NB4 (cell line): ENCODE results near the gene TMC3.

Source experiments
- DNase-seq: peaks from one replicate; pipeline ENCODE4 v3.0.0; 2010; ENCODE audit warnings: low read depth
- H3K4me3 ChIP-seq: one replicate; pipeline ENCODE4 v1.5.1; 2011; ENCODE audit warnings: mild to moderate bottlenecking, low read depth, low read length, moderate library complexity
- MYC ChIP-seq: IDR thresholded peaks from 2 replicates; pipeline ENCODE4 v1.6.1; 2011; ENCODE audit warnings: low read depth, low read length
- POLR2A ChIP-seq: IDR thresholded peaks from 2 replicates; pipeline ENCODE4 v1.6.1; 2011; ENCODE audit warnings: mild to moderate bottlenecking; ENCODE audit not compliant: insufficient read length; ENCODE audit errors: extremely low read depth
- TF ChIP-seq, protein P1 (sequence below): IDR thresholded peaks from one replicate; pipeline ENCODE4 v1.5.1; 2012; ENCODE audit warnings: low read depth, low read length
- TF ChIP-seq, protein P2 (sequence below): IDR thresholded peaks from 2 replicates; pipeline ENCODE4 v1.6.1; 2011; ENCODE audit warnings: low read depth, low read length

Gene TMC3

DNA sequence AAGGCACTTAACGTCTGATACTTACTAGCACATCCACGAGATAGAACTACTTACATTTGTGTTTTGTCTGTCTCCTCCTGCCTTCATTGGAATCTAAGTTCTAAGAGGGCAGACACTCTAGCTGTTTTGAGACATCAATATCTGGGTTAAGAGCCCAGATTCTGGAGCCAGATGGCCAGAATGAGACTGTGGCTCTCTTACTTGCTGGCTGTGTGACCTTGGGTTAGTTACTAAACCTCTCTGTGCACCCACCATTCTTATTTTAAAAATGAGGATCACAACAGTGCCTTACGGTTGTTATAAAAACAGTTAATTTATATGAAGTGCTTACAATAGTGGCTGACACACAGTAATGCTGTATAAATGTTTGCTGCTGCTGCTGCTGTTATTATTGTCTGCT lies 57.7 kb downstream of the TMC3 start:
- TF ChIP-seq POLR2A (no peak), MYC (no peak)
- TF ChIP-seq, protein P1, sequence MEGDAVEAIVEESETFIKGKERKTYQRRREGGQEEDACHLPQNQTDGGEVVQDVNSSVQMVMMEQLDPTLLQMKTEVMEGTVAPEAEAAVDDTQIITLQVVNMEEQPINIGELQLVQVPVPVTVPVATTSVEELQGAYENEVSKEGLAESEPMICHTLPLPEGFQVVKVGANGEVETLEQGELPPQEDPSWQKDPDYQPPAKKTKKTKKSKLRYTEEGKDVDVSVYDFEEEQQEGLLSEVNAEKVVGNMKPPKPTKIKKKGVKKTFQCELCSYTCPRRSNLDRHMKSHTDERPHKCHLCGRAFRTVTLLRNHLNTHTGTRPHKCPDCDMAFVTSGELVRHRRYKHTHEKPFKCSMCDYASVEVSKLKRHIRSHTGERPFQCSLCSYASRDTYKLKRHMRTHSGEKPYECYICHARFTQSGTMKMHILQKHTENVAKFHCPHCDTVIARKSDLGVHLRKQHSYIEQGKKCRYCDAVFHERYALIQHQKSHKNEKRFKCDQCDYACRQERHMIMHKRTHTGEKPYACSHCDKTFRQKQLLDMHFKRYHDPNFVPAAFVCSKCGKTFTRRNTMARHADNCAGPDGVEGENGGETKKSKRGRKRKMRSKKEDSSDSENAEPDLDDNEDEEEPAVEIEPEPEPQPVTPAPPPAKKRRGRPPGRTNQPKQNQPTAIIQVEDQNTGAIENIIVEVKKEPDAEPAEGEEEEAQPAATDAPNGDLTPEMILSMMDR: no peak
- TF ChIP-seq, protein P2, sequence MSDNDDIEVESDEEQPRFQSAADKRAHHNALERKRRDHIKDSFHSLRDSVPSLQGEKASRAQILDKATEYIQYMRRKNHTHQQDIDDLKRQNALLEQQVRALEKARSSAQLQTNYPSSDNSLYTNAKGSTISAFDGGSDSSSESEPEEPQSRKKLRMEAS: no peak
- no peak overlapping the region for H3K4me3 ChIP-seq
- DNase-seq: no peak

DNA sequence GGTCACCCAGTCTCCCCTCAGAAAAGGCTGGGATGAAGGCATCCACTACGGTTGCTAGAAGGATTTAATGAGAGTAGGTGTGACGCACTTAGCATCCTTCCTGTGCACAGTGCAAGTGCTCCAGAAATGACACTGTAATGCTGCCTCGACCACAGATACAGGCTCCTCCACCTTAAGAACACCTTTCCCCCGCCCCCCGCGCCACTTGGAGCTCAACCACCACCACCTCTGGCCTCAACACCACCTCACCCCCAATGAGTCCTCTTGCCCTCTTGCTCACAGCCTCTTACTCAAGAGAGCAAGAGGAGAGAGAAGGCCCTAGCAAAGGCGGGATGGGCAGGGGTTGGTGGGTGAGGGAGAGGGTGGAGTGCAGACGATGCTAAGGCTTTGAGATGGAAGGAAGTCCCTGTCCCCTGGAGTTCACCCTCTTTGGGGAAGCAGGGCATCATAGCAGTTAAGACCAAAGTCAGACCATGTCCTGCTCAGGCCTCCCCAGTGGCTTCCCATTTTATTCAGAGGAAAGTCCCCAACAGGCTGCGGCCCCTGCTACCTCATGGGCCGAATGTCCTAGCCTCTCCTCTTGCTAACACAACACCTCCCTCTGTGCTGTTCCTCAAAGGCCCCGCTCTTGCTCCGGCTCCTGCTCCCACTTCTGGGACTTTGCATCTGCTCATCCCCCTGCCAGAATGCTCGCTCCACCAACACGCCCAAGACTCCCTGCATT lies 58.4 kb downstream of the TMC3 start:
- TF ChIP-seq, protein P2: no peak
- H3K4me3 ChIP-seq: no peak overlapping the region
- DNase-seq: no peak

DNA sequence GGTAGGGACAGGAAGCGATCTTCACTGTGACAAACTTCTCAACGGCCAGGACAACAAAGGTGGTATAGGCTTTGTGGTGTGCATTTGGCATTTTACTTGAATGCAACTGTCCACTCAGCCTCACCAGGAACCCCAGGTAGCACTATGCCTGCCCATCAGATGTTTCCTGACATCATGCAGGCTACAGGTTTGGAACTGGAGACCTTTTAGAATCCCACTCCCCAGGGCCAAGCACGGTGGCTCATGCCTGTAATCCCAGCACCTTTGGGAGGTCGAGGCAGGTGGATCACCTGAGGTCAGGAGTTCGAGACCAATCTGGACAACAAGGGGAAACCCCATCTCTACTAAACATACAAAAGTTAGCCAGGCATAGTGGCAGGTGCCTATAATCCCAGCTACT lies 59.6 kb downstream of the TMC3 start:
- no peak for DNase-seq
- no peak overlapping the region for H3K4me3 ChIP-seq
- TF ChIP-seq, protein P2: no peak
- TF ChIP-seq MYC: no peak
- TF ChIP-seq, protein P1: no peak
- TF ChIP-seq POLR2A: no peak

DNA sequence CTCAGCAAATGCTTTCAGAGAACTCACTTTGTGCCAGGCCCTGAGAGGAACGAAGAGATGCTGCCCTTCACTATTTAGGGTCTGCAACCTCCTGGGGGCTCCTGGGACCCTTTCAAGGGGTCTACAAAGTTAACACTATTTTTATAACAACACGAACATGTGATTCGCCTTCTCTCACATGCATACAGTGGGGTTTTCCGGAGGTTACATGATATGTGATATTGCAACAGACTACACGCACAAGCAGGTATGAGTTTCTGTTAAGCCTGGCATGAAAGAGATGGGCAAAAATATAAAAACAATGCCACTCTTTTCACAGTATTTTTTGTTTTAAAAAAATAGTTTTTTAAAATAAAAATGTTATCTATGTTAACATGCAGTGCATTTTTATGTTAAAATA lies 60.3 kb downstream of the TMC3 start:
- H3K4me3 ChIP-seq: no peak overlapping the region
- TF ChIP-seq, protein P1: no peak
- TF ChIP-seq, protein P2: no peak
- TF ChIP-seq MYC: no peak
- no peak for DNase-seq

DNA sequence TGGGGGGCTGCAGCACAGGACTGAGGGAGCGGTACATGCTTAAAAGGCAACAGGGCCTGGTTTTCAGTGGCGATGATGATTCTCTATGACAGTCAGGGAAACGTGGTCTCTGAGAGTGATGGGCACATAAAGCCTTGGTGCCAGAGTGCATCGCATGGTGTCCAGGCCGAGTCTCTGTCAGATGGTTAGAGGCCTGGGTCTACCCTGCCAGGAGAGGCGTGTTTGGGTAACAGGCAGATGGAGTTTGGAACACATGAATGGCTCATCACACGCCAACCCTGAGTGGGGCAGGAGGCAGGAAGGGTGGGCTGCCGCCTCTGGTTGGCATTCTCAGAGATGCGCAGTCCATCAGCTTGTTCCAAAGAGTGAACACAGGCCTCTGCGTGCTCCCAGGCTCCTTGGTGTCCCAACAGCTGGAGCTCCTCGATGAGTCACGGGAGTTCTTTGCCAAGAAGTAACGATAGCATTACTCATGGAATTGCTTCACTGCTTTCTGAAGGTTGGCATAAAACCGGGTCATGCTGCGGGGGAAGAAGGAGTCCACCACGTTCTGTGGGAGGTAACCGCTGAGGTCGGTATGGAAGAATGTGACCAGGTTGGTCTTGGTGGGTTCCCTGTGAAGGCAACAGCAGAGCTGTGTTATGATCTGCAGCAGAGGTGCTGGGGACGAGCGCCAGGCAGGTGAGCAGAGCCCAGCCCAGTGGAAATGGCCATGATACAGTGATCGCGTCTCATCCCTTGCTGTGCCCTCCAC lies 61.0 kb downstream of the TMC3 start:
- TF ChIP-seq, protein P1: no peak
- TF ChIP-seq POLR2A (no peak), MYC (0 out of 2 replicates have a peak, but pooled peaks have one; percentile 13)
- TF ChIP-seq, protein P2: peak; percentile 38; the same call in 1 of the 2 replicates
- peak; percentile 87 for DNase-seq
- no peak overlapping the region for H3K4me3 ChIP-seq

DNA sequence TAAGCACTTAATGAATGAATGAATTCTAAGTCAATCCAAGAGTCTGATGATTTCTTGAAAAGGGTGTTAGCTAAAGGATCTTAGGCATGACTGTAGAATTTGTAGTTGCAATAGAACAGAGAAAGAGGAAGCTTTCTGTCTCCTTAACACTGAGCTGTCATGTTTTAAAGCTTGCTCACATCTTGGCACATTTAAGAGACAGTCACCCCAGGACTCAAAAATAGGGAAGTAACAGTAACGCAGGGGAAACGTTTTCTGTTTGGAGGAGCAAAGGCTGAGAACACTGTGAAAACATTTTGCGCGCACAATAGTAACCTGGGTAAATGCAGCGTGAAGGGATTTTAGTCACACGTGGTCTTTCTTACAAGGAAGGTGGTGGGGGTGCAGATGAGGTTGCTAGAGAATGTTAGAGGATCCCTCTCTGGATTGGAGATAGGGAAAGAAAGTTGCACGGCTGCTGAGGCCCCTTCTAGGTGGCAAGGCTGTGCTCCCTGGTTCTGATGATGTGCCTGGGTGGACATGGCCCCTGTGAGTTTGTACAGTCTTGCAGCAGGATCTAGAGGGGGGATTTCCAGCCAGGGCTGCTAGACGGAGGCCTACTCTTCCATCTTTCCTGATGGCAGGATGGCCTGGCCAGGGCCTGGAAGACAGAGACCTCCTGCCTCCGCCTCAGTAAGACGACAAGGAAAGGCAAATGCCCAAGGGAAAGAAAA lies 62.1 kb downstream of the TMC3 start:
- TF ChIP-seq MYC: no peak
- TF ChIP-seq, protein P2: peak; percentile 85
- DNase-seq: peak; percentile 92
- no peak overlapping the region for H3K4me3 ChIP-seq
